ENCODE results near the gene TAB3. TPM values are rescaled to one million over a fixed set of nuclear protein-coding genes. Genes with fewer than 3 reads are reported as not detected.
"Not testable (repeated sequence)": the region's sequence is repeated elsewhere in the genome, so short reads cannot be mapped to it uniquely, and the experiment has no call there.

The TAB3 gene
- total and polyA plus RNA-seq, 10 of the 15 experiments (the other 5 are each of a cell fraction or from before 2014, with no cell fraction given) = 1.7 to 22.1 (median 9.1) TPM

DNA sequence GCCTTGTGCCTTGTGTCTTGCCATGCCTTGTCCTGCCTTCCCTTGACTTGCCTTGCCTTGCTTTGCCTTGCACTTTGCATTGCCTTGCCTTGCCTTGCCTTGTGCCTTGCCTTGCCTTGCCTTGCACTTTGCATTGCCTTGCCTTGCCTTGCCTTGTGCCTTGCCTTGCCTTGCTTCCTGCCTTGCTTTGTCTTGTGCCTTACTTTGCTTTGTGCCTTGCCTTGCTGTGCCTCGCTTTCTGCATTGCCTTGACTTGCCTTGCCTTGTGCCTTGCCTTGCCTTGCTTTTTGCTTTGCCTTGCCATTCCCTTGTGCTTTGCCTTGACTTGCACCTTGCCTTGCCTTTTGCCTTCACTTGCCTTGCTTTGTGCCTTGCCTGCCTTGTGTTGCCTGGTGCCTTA is 91.8 kb downstream of the TAB3 start:
- H3K27me3 ChIP-seq (replicated peaks in 1 of 2; ENCODE audit: control insufficient read depth in 2 of 2, insufficient read depth in 2 of 2, low read length in 1 of 2); DNase-seq (ENCODE audit: low read depth, low spot score); ATAC-seq; H2AFZ ChIP-seq (ENCODE audit: control insufficient read depth, low read depth, low read length); intact Hi-C loops (cut with micrococcal nuclease; ENCODE audit: unreplicated experiment); H3K79me2 ChIP-seq (ENCODE audit: control insufficient read depth, insufficient read depth, low read length); POLR2A ChIA-PET; H3K4me1 ChIP-seq (ENCODE audit: control insufficient read depth, insufficient read depth, low read length); FAIRE-seq; BruUV-seq (replicated peaks); H3K9me3 ChIP-seq (replicated peaks; ENCODE audit: control insufficient read depth, insufficient read depth, low read length); H3K27ac ChIP-seq (ENCODE audit: control insufficient read depth, insufficient read depth); H3K36me3 ChIP-seq (ENCODE audit: control insufficient read depth in 2 of 2, insufficient read depth in 2 of 2, low read length in 1 of 2); H3K9ac ChIP-seq (ENCODE audit: control insufficient read depth, insufficient read depth, low read length); RAD21 ChIA-PET (ENCODE audit: unreplicated experiment); in situ Hi-C loops (cut with MboI); H3K4me3 ChIP-seq; CTCF ChIA-PET; H4K20me1 ChIP-seq (ENCODE audit: control insufficient read depth, insufficient read depth); SMC1A ChIA-PET (ENCODE audit: uncharacterized antibody, unreplicated experiment); H3K4me2 ChIP-seq (ENCODE audit: control insufficient read depth, insufficient read depth): not testable (repeated sequence)
- WGBS (ENCODE audit: insufficient coverage, insufficient replicate concordance, low lambda C conversion rate, missing lambda C conversion rate) = 0% methylated on average over 1 of the region's 1 CpG

DNA sequence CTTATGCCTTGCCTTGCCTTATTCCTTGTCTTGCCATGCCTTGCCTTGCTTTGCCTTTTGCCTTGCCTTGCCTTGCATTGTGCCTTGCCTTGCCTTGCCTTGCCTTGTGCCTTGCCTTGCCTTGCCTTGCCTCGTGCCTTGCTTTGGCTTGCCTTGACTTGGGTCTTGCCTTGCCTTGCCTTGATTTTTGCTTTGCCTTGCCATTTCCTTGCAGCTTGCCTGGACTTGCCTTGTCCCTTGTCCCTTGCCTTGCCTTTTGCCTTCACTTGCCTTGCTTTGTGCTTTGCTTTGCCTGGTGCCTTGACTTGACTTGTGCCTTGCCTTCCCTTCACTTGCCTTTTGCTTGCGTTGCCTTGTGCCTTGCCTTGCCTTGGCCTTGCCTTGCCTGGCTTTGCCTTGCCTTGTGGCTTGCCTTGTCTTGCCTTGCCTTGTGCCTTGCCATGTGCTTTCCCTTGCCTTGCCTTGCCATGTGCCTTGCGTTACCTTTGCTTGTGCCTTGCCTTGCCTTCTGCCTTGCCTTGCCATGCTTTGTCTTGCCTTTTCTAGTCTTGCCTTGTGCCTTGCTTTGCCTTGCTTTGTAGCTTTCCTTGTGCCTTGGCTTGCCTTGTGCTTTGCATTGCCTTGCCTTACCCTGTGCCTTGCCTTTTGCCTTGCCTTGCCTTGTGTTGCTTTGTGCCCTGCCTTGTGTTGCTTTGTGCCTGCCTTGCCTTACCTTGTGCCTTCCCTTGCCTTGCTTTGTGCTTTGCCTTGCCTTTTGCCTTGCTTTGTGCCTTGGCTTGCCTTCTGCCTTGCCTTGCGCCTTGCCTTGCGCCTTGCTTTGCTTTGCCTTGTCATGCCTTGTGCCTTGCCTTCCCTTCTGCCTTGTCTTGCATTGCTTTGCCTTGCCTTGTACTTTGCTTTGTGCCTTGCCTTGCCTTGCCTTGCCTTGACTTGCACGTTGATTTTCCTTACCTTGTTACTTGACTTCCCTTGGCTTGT is 92.8 kb downstream of the TAB3 start:
- RAD21 ChIA-PET (ENCODE audit: unreplicated experiment) = no interaction called here
- no peak for DNase-seq (ENCODE audit: low read depth, low spot score)
- Histone ChIP-seq H3K9ac (ENCODE audit: control insufficient read depth, insufficient read depth, low read length) (no peak overlapping the region), H3K27ac (ENCODE audit: control insufficient read depth, insufficient read depth) (no peak overlapping the region), H3K4me3 (no peak overlapping the region), H3K4me1 (ENCODE audit: control insufficient read depth, insufficient read depth, low read length) (no peaks in the 10 kb centered on the region), H4K20me1 (ENCODE audit: control insufficient read depth, insufficient read depth) (no peaks in the 10 kb centered on the region), H3K9me3 (replicated peaks; ENCODE audit: control insufficient read depth, insufficient read depth, low read length) (no peaks in the 10 kb centered on the region; the same call in 2 of the 3 replicates), H3K79me2 (ENCODE audit: control insufficient read depth, insufficient read depth, low read length) (no peaks in the 10 kb centered on the region), H3K36me3 (ENCODE audit: control insufficient read depth in 2 of 2, insufficient read depth in 2 of 2, low read length in 1 of 2) (no peaks in the 10 kb centered on the region), H2AFZ (ENCODE audit: control insufficient read depth, low read depth, low read length) (no peak overlapping the region), H3K27me3 (replicated peaks in 1 of 2; ENCODE audit: control insufficient read depth in 2 of 2, insufficient read depth in 2 of 2, low read length in 1 of 2) (no peaks in the 10 kb centered on the region), H3K4me2 (ENCODE audit: control insufficient read depth, insufficient read depth) (no peak overlapping the region)
- 26% methylated on average over 6 of the region's 6 CpGs for WGBS (ENCODE audit: insufficient coverage, insufficient replicate concordance, low lambda C conversion rate, missing lambda C conversion rate)
- FAIRE-seq = no peak
- BruUV-seq (replicated peaks) = no TSS peak
- SMC1A ChIA-PET (ENCODE audit: uncharacterized antibody, unreplicated experiment) = no interaction called here
- CTCF ChIA-PET = no interaction called here
- in situ Hi-C loops (cut with MboI) = no loop called here
- TF ChIP-seq GABPA (IDR thresholded peaks at IDR 0.05; ENCODE audit: low read depth) (no peak), SUPT20H (IDR thresholded peaks at IDR 0.05; ENCODE audit: borderline replicate concordance, control insufficient read depth, low read depth, low read length) (no peak), ZNF622 (IDR thresholded peaks at IDR 0.05) (no peak), CEBPB (IDR thresholded peaks at IDR 0.05; ENCODE audit: borderline replicate concordance in 1 of 2, low read depth in 2 of 2, low read length in 2 of 2) (no peak), LARP7 (IDR thresholded peaks at IDR 0.05) (no peak), BCL11A (IDR thresholded peaks at IDR 0.05; ENCODE audit: low read depth, low read length) (no peak), BACH1 (IDR thresholded peaks at IDR 0.05; ENCODE audit: borderline replicate concordance) (no peak), MTA3 (IDR thresholded peaks at IDR 0.05; ENCODE audit: borderline replicate concordance, low read length) (no peak)
- TF ChIP-seq, protein P1, sequence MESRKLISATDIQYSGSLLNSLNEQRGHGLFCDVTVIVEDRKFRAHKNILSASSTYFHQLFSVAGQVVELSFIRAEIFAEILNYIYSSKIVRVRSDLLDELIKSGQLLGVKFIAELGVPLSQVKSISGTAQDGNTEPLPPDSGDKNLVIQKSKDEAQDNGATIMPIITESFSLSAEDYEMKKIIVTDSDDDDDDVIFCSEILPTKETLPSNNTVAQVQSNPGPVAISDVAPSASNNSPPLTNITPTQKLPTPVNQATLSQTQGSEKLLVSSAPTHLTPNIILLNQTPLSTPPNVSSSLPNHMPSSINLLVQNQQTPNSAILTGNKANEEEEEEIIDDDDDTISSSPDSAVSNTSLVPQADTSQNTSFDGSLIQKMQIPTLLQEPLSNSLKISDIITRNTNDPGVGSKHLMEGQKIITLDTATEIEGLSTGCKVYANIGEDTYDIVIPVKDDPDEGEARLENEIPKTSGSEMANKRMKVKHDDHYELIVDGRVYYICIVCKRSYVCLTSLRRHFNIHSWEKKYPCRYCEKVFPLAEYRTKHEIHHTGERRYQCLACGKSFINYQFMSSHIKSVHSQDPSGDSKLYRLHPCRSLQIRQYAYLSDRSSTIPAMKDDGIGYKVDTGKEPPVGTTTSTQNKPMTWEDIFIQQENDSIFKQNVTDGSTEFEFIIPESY (IDR thresholded peaks at IDR 0.05) = no peak
- intact Hi-C loops (cut with micrococcal nuclease; ENCODE audit: unreplicated experiment) = no loop called here
- POLR2A ChIA-PET = no interaction called here
- no peak for ATAC-seq

Measured in GM12878 (cell line).